OCI-LY1 (cell line): ENCODE results near the gene SERPINA5.

ENCODE experiments used
- CTCF ChIP-seq: fragments of 200-600 bp; sonication (generic), shearing (Covaris generic); IDR thresholded peaks from 2 replicates; pipeline ENCODE4 v1.5.1; 2017; ENCODE audit warnings: mild to moderate bottlenecking, antibody characterized with exemption, low read length, moderate library complexity, mixed read lengths
- EZH2 ChIP-seq: fragments of 200-600 bp; sonication (generic), shearing (Covaris generic); IDR thresholded peaks from 2 replicates; pipeline ENCODE4 v1.8.0; 2017; ENCODE audit warnings: borderline replicate concordance, mixed run types, mild to moderate bottlenecking, antibody characterized with exemption, low read length, moderate library complexity, mixed read lengths

GRCh38 chr14:94617988-94618822 is 37.0 kb downstream of the SERPINA5 start:
- TF ChIP-seq CTCF (no peak), EZH2 (no peak)
